H1 (cell line): Measurements from ENCODE around the gene GAK. TPM values are rescaled to one million over a fixed set of nuclear protein-coding genes. Genes with fewer than 3 reads are reported as not detected.

Experiments
- BRCA1 ChIP-seq: IDR thresholded peaks from 2 replicates; pipeline ENCODE4 v1.6.1; 2012; ENCODE audit warnings: low read depth, low read length, improper control_type of control experiment
- E2F6 ChIP-seq: IDR thresholded peaks from 2 replicates; pipeline ENCODE4 v1.6.1; 2012; ENCODE audit warnings: inconsistent platforms
- MAFK ChIP-seq: IDR thresholded peaks from 2 replicates; pipeline ENCODE4 v1.6.1; 2012; ENCODE audit warnings: low read depth, mild to moderate bottlenecking, improper control_type of control experiment, low read length
- POLR2AphosphoS5 ChIP-seq: IDR thresholded peaks from 2 replicates; pipeline ENCODE4 v1.6.1; 2011; ENCODE audit warnings: low read depth, low read length
- POU5F1 ChIP-seq: IDR thresholded peaks from 2 replicates; pipeline ENCODE4 v1.6.1; 2011; ENCODE audit warnings: low read depth, mild to moderate bottlenecking, low read length, moderate library complexity
- RFX5 ChIP-seq: IDR thresholded peaks from 2 replicates; pipeline ENCODE4 v1.6.1; 2011; ENCODE audit warnings: low read depth, low read length, improper control_type of control experiment, borderline replicate concordance
- TAF7 ChIP-seq: optimal IDR thresholded peaks from 2 replicates; pipeline ENCODE3; 2011; ENCODE audit warnings: low read depth, mild to moderate bottlenecking, inconsistent platforms, low read length, moderate library complexity, borderline replicate concordance
- TBP ChIP-seq: IDR thresholded peaks from 2 replicates; pipeline ENCODE4 v1.6.1; 2011; ENCODE audit warnings: low read depth, low read length, improper control_type of control experiment
- polyA plus RNA-seq, 7 experiments: library from polyadenylated mRNA; depleted of rRNA in 3 of 7; stranded (reverse) in 5 of 7; unstranded in 2 of 7; fragments of >200 nt in 5 of 7; fragments of 200-250 nt in 2 of 7; gene quantifications; 1 replicate in 5 of 7; 2 replicates in 1 of 7; 4 replicates in 1 of 7; pipeline versions ENCODE4 v1.2.1 to v1.2.3, GENCODE V29; 2011 to 2013; ENCODE audit warnings: missing spikeins in 2 of 7, mixed read lengths in 2 of 7
- total RNA-seq: library from RNA; stranded (reverse); fragmentation: NEBNext Ultra II Directional; extraction: Animal tissue kit (Norgen Biotek cat#: 25700); gene quantifications from 2 replicates; pipeline ENCODE4 v1.2.1, GENCODE V29; 2021
- TF ChIP-seq, protein P1 (sequence below): fragments of 300-600 bp; sonication (generic); IDR thresholded peaks from 2 replicates; pipeline ENCODE4 v1.7.1; 2012; ENCODE audit warnings: low read length, moderate library complexity, mild to moderate bottlenecking, inconsistent platforms; ENCODE audit not compliant: insufficient replicate concordance

The GAK gene
- total and polyA plus RNA-seq, 2 of the 8 experiments (the other 6 are each of a cell fraction or from before 2014, with no cell fraction given) = 31.5 to 70.8 TPM

GRCh38 chr4:878796-879728 is 53.1 kb downstream of the GAK start (continued):
- TF ChIP-seq, protein P1, sequence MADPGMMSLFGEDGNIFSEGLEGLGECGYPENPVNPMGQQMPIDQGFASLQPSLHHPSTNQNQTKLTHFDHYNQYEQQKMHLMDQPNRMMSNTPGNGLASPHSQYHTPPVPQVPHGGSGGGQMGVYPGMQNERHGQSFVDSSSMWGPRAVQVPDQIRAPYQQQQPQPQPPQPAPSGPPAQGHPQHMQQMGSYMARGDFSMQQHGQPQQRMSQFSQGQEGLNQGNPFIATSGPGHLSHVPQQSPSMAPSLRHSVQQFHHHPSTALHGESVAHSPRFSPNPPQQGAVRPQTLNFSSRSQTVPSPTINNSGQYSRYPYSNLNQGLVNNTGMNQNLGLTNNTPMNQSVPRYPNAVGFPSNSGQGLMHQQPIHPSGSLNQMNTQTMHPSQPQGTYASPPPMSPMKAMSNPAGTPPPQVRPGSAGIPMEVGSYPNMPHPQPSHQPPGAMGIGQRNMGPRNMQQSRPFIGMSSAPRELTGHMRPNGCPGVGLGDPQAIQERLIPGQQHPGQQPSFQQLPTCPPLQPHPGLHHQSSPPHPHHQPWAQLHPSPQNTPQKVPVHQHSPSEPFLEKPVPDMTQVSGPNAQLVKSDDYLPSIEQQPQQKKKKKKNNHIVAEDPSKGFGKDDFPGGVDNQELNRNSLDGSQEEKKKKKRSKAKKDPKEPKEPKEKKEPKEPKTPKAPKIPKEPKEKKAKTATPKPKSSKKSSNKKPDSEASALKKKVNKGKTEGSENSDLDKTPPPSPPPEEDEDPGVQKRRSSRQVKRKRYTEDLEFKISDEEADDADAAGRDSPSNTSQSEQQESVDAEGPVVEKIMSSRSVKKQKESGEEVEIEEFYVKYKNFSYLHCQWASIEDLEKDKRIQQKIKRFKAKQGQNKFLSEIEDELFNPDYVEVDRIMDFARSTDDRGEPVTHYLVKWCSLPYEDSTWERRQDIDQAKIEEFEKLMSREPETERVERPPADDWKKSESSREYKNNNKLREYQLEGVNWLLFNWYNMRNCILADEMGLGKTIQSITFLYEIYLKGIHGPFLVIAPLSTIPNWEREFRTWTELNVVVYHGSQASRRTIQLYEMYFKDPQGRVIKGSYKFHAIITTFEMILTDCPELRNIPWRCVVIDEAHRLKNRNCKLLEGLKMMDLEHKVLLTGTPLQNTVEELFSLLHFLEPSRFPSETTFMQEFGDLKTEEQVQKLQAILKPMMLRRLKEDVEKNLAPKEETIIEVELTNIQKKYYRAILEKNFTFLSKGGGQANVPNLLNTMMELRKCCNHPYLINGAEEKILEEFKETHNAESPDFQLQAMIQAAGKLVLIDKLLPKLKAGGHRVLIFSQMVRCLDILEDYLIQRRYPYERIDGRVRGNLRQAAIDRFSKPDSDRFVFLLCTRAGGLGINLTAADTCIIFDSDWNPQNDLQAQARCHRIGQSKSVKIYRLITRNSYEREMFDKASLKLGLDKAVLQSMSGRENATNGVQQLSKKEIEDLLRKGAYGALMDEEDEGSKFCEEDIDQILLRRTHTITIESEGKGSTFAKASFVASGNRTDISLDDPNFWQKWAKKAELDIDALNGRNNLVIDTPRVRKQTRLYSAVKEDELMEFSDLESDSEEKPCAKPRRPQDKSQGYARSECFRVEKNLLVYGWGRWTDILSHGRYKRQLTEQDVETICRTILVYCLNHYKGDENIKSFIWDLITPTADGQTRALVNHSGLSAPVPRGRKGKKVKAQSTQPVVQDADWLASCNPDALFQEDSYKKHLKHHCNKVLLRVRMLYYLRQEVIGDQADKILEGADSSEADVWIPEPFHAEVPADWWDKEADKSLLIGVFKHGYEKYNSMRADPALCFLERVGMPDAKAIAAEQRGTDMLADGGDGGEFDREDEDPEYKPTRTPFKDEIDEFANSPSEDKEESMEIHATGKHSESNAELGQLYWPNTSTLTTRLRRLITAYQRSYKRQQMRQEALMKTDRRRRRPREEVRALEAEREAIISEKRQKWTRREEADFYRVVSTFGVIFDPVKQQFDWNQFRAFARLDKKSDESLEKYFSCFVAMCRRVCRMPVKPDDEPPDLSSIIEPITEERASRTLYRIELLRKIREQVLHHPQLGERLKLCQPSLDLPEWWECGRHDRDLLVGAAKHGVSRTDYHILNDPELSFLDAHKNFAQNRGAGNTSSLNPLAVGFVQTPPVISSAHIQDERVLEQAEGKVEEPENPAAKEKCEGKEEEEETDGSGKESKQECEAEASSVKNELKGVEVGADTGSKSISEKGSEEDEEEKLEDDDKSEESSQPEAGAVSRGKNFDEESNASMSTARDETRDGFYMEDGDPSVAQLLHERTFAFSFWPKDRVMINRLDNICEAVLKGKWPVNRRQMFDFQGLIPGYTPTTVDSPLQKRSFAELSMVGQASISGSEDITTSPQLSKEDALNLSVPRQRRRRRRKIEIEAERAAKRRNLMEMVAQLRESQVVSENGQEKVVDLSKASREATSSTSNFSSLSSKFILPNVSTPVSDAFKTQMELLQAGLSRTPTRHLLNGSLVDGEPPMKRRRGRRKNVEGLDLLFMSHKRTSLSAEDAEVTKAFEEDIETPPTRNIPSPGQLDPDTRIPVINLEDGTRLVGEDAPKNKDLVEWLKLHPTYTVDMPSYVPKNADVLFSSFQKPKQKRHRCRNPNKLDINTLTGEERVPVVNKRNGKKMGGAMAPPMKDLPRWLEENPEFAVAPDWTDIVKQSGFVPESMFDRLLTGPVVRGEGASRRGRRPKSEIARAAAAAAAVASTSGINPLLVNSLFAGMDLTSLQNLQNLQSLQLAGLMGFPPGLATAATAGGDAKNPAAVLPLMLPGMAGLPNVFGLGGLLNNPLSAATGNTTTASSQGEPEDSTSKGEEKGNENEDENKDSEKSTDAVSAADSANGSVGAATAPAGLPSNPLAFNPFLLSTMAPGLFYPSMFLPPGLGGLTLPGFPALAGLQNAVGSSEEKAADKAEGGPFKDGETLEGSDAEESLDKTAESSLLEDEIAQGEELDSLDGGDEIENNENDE = no peak
- no peak for TF ChIP-seq POU5F1
- TF ChIP-seq MAFK = no peak
- no peak for TF ChIP-seq TAF7
- no peak for TF ChIP-seq POLR2AphosphoS5
- no peak for TF ChIP-seq BRCA1
- no peak for TF ChIP-seq TBP
- TF ChIP-seq RFX5 = no peak
- TF ChIP-seq E2F6 = no peak
